HG03139 (cell line): ENCODE results near the gene PNKP.

ENCODE experiments used
- ATAC-seq: cut with Tn5 transposase; IDR thresholded peaks from one replicate; pipeline ENCODE4 v1.9.1; 2021; ENCODE audit not compliant: unreplicated experiment

The PNKP gene

GRCh38 chr19:49847731-49848696 lies 19.4 kb downstream of the PNKP start:
- ATAC-seq = no peak

GRCh38 chr19:49846408-49846807 lies 21.0 kb downstream of the PNKP start:
- no peak for ATAC-seq

GRCh38 chr19:49845414-49845813 lies 22.0 kb downstream of the PNKP start:
- ATAC-seq = no peak

GRCh38 chr19:49844138-49845095 lies 23.0 kb downstream of the PNKP start:
- no peak for ATAC-seq

- no peak for ATAC-seq
These were observed 24.1 kb downstream of the PNKP start for GRCh38 chr19:49843265-49843664.

GRCh38 chr19:49840736-49841249 lies 26.6 kb downstream of the PNKP start:
- ATAC-seq = no peak

- ATAC-seq = no peak
These were observed 27.1 kb downstream of the PNKP start for GRCh38 chr19:49840321-49840720.

GRCh38 chr19:49839713-49840112 lies 27.7 kb downstream of the PNKP start:
- no peak for ATAC-seq

GRCh38 chr19:49838885-49839588 lies 28.3 kb downstream of the PNKP start:
- no peak for ATAC-seq

GRCh38 chr19:49837425-49837824 lies 30.0 kb downstream of the PNKP start:
- ATAC-seq = no peak

GRCh38 chr19:49837009-49837310 lies 30.4 kb downstream of the PNKP start:
- no peak for ATAC-seq

- ATAC-seq = no peak
These were observed 31.0 kb downstream of the PNKP start for GRCh38 chr19:49836176-49837008.

GRCh38 chr19:49835562-49835961 lies 31.8 kb downstream of the PNKP start:
- no peak for ATAC-seq

GRCh38 chr19:49833599-49833998 lies 33.8 kb downstream of the PNKP start:
- no peak for ATAC-seq

- no peak for ATAC-seq
These were observed 34.8 kb downstream of the PNKP start for GRCh38 chr19:49832556-49832955.

- no peak for ATAC-seq
These were observed 35.8 kb downstream of the PNKP start for GRCh38 chr19:49831592-49831991.

GRCh38 chr19:49830766-49831165 lies 36.6 kb downstream of the PNKP start:
- no peak for ATAC-seq

GRCh38 chr19:49829721-49830120 lies 37.7 kb downstream of the PNKP start:
- no peak for ATAC-seq

GRCh38 chr19:49829200-49829599 lies 38.2 kb downstream of the PNKP start:
- ATAC-seq = no peak

GRCh38 chr19:49827034-49827433 lies 40.3 kb downstream of the PNKP start:
- no peak for ATAC-seq
